HG03280 (cell line): ENCODE data around the gene TMEM167B.

Experiments
- ATAC-seq: cut with Tn5 transposase; IDR thresholded peaks from one replicate; pipeline ENCODE4 v1.9.1; 2021; ENCODE audit warnings: mild to moderate bottlenecking, moderate library complexity; ENCODE audit not compliant: unreplicated experiment

Gene TMEM167B

GRCh38 chr1:109080441-109081082 is 10.0 kb upstream of the TMEM167B start:
- ATAC-seq = no peak

- ATAC-seq = no peak
Measured at GRCh38 chr1:109083501-109083900, 7.1 kb upstream of the TMEM167B start.

GRCh38 chr1:109083923-109084322 is 6.6 kb upstream of the TMEM167B start:
- ATAC-seq = no peak

GRCh38 chr1:109084563-109085517 is 5.7 kb upstream of the TMEM167B start:
- no peak for ATAC-seq

- ATAC-seq = no peak
Measured at GRCh38 chr1:109089242-109090015, 1.1 kb upstream of the TMEM167B start.

- peak; percentile 40 for ATAC-seq
Measured at GRCh38 chr1:109091078-109091838, 694 bp downstream of the TMEM167B start.

- ATAC-seq = no peak
Measured at GRCh38 chr1:109091839-109092193, 1.3 kb downstream of the TMEM167B start.

- no peak for ATAC-seq
Measured at GRCh38 chr1:109094377-109094803, 3.8 kb downstream of the TMEM167B start.

GRCh38 chr1:109094871-109095270 is 4.3 kb downstream of the TMEM167B start:
- no peak for ATAC-seq

- ATAC-seq = no peak
Measured at GRCh38 chr1:109095631-109096030, 5.1 kb downstream of the TMEM167B start.

- no peak for ATAC-seq
Measured at GRCh38 chr1:109096120-109096519, 5.6 kb downstream of the TMEM167B start.

- ATAC-seq = peak; percentile 92
Measured at GRCh38 chr1:109099938-109100773, 9.6 kb downstream of the TMEM167B start.

- no peak for ATAC-seq
Measured at GRCh38 chr1:109104364-109105151, 14.0 kb downstream of the TMEM167B start.

- no peak for ATAC-seq
Measured at GRCh38 chr1:109105881-109106280, 15.3 kb downstream of the TMEM167B start.

GRCh38 chr1:109107785-109108184 is 17.2 kb downstream of the TMEM167B start:
- ATAC-seq = no peak

- no peak for ATAC-seq
Measured at GRCh38 chr1:109109906-109110305, 19.3 kb downstream of the TMEM167B start.

GRCh38 chr1:109111386-109112055 is 21.0 kb downstream of the TMEM167B start:
- ATAC-seq = no peak

- ATAC-seq = peak; percentile 44
Measured at GRCh38 chr1:109112056-109112651, 21.6 kb downstream of the TMEM167B start.
